HG03439 (cell line): Measurements from ENCODE around the gene USP24.

Experiments
- ATAC-seq: cut with Tn5 transposase; IDR thresholded peaks from one replicate; pipeline ENCODE4 v1.9.1; 2021; ENCODE audit warnings: mild to moderate bottlenecking, moderate library complexity; ENCODE audit not compliant: unreplicated experiment

Gene USP24

GRCh38 chr1:55215194-55216021 is at the start of gene USP24:
Gene USP24, minus strand, starts transcription at chr1:55215364. Its CDS starts 251 bp downstream, at chr1:55215113.
- peak; percentile 85 for ATAC-seq

- ATAC-seq = no peak
Measured at GRCh38 chr1:55262822-55263221, 47.7 kb upstream of the USP24 start.

GRCh38 chr1:55259911-55260609 is 44.9 kb upstream of the USP24 start:
- ATAC-seq = no peak

- peak; percentile 72 for ATAC-seq
Measured at GRCh38 chr1:55257958-55258357, 42.8 kb upstream of the USP24 start.

- ATAC-seq = no peak
Measured at GRCh38 chr1:55255901-55256300, 40.7 kb upstream of the USP24 start.

- no peak for ATAC-seq
Measured at GRCh38 chr1:55252942-55253589, 37.9 kb upstream of the USP24 start.

GRCh38 chr1:55250399-55251075 is 35.4 kb upstream of the USP24 start:
- ATAC-seq = no peak

- ATAC-seq = no peak
Measured at GRCh38 chr1:55249646-55250398, 34.7 kb upstream of the USP24 start.

GRCh38 chr1:55246896-55247295 is 31.7 kb upstream of the USP24 start:
- no peak for ATAC-seq

GRCh38 chr1:55246331-55246730 is 31.2 kb upstream of the USP24 start:
- no peak for ATAC-seq

GRCh38 chr1:55245781-55246180 is 30.6 kb upstream of the USP24 start:
- no peak for ATAC-seq

GRCh38 chr1:55244476-55245099 is 29.4 kb upstream of the USP24 start:
- no peak for ATAC-seq

GRCh38 chr1:55243655-55244054 is 28.5 kb upstream of the USP24 start:
- no peak for ATAC-seq

GRCh38 chr1:55239548-55239947 is 24.4 kb upstream of the USP24 start:
- ATAC-seq = no peak

GRCh38 chr1:55235722-55236121 is 20.6 kb upstream of the USP24 start:
- no peak for ATAC-seq

- no peak for ATAC-seq
Measured at GRCh38 chr1:55234016-55234415, 18.9 kb upstream of the USP24 start.

GRCh38 chr1:55233145-55233777 is 18.1 kb upstream of the USP24 start:
- no peak for ATAC-seq

GRCh38 chr1:55232448-55233144 is 17.4 kb upstream of the USP24 start:
- ATAC-seq = no peak

GRCh38 chr1:55231745-55232144 is 16.6 kb upstream of the USP24 start:
- no peak for ATAC-seq
